HUES48 (cell line): ENCODE data around the gene RNF225.
A peak's percentile ranks its signal among the peaks of the same experiment; 100 is the strongest.
"Not testable (repeated sequence)": the region's sequence is repeated elsewhere in the genome, so short reads cannot be mapped to it uniquely, and the experiment has no call there.

Experiments used
- H3K27ac ChIP-seq: one replicate; pipeline ENCODE4 v1.7.0; 2013; ENCODE audit warnings: low read depth, low read length, inconsistent platforms
- H3K27me3 ChIP-seq: 2 replicates; pipeline ENCODE4 v1.6.1; 2013; ENCODE audit warnings: mild to moderate bottlenecking, low read length; ENCODE audit not compliant: control insufficient read depth, insufficient read depth
- H3K36me3 ChIP-seq: 2 replicates; pipeline ENCODE4 v1.6.1; 2013; ENCODE audit warnings: low read length; ENCODE audit not compliant: control insufficient read depth, insufficient read depth
- H3K4me1 ChIP-seq: 2 replicates; pipeline ENCODE4 v1.6.1; 2013; ENCODE audit warnings: mild to moderate bottlenecking, low read length; ENCODE audit not compliant: control insufficient read depth, insufficient read depth
- H3K4me3 ChIP-seq: 2 replicates; pipeline ENCODE4 v1.5.1; 2013; ENCODE audit warnings: mild to moderate bottlenecking, low read depth, low read length
- H3K9ac ChIP-seq: 2 replicates; pipeline ENCODE4 v1.6.1; 2013; ENCODE audit warnings: mild to moderate bottlenecking, low read depth, low read length, moderate library complexity
- H3K9me3 ChIP-seq: 2 replicates; pipeline ENCODE4 v1.6.1; 2013; ENCODE audit warnings: low read length; ENCODE audit not compliant: control insufficient read depth, insufficient read depth

RNF225 gene

DNA sequence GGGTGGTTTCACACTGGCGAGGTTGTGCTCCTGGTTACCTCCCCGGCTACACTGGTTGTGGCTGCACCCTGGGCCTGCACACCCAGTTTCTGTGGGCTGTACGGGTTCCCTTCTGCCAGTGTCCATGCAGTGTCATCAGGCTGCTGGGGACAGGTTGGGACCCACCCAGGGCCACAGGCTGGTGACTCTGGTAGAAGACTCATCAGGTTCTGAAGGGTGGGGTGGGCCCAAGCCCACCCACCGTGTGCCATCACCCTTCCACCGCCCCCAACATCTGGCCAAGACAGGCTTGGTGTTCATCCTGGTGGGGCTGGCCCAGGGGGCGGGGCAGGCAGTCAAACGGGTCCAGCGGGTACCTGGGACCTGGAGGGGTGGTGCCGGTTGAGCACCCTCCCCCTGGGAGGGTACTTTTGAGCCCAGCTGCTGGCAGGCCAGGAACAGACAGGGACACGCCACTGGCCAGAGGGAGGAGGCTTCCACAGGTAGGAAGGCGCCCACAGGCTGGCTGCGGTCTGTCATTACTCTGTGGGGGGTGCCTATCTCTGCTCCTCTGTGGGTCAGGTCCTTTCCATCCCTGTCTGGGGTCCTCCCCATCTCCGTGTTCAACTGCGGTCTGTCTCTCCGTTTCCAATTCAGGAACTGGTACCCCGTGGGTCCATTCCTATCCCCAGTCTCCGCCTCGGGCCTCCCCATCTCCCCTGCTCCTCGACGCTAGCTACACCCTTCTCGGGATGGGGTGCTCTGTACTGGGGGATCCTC is at the start of gene RNF225:
Gene RNF225 (plus strand): TSS at position 437 of the 759 bp plus-strand sequence. CDS start 434 bp downstream, outside the sequence.
- Histone ChIP-seq H3K27me3 (peaks cover 10% of the 10 kb centered on the region), H3K9me3 (no peaks in the 10 kb centered on the region), H3K36me3 (peaks cover 46% of the 10 kb centered on the region), H3K4me1 (peaks cover 7% of the 10 kb centered on the region; the same call in 1 of the 2 replicates), H3K27ac (no peak within 1 kb of the TSS), H3K4me3 (peak within 1 kb of the TSS; percentile 53), H3K9ac (no peak within 1 kb of the TSS)

- Histone ChIP-seq H3K27me3 (peaks cover 9% of the 10 kb centered on the region), H3K36me3 (no peaks in the 10 kb centered on the region; the same call in 1 of the 2 replicates), H3K4me3 (peak overlapping the region; percentile 92), H3K9me3 (no peaks in the 10 kb centered on the region), H3K27ac (no peak overlapping the region), H3K9ac (no peak overlapping the region; the same call in 1 of the 2 replicates), H3K4me1 (no peaks in the 10 kb centered on the region)
Measured at GRCh38 chr19:58346961-58347929, 48.2 kb upstream of the RNF225 start.

- not testable (repeated sequence) for H3K36me3 ChIP-seq, H3K9ac ChIP-seq, H3K4me1 ChIP-seq, H3K9me3 ChIP-seq, H3K27ac ChIP-seq, H3K27me3 ChIP-seq
- H3K4me3 ChIP-seq: peak overlapping the region; percentile 92
Measured at GRCh38 chr19:58348080-58348479, 47.4 kb upstream of the RNF225 start.

DNA sequence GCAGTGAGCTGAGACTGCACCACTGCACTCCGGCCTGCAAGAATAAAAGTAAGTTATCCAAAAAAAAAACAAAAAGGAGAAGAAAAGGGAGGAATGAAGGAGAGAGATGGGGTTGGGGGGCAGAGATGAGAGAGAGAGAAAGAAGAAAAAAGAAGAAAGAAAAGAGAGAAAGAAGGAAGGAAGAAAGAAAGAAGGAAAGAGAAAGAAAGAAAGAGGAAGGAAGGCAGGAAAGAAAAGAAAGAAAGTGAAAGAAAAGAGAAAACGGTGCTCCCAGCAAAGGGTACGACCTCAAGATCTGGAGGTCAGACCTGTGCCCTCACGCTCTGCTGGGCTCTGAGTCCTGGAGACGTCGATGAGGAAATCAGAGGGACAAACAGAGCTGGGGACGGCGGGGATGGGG is 45.9 kb upstream of the RNF225 start:
- Histone ChIP-seq H3K9ac (no peak overlapping the region), H3K4me1 (no peaks in the 10 kb centered on the region), H3K4me3 (no peak overlapping the region), H3K27ac (no peak overlapping the region), H3K27me3 (peaks cover 9% of the 10 kb centered on the region), H3K36me3 (no peaks in the 10 kb centered on the region; the same call in 1 of the 2 replicates), H3K9me3 (no peaks in the 10 kb centered on the region)

GRCh38 chr19:58350001-58350861 is 45.2 kb upstream of the RNF225 start:
- Histone ChIP-seq H3K4me1 (no peaks in the 10 kb centered on the region), H3K36me3 (no peaks in the 10 kb centered on the region; the same call in 1 of the 2 replicates)

DNA sequence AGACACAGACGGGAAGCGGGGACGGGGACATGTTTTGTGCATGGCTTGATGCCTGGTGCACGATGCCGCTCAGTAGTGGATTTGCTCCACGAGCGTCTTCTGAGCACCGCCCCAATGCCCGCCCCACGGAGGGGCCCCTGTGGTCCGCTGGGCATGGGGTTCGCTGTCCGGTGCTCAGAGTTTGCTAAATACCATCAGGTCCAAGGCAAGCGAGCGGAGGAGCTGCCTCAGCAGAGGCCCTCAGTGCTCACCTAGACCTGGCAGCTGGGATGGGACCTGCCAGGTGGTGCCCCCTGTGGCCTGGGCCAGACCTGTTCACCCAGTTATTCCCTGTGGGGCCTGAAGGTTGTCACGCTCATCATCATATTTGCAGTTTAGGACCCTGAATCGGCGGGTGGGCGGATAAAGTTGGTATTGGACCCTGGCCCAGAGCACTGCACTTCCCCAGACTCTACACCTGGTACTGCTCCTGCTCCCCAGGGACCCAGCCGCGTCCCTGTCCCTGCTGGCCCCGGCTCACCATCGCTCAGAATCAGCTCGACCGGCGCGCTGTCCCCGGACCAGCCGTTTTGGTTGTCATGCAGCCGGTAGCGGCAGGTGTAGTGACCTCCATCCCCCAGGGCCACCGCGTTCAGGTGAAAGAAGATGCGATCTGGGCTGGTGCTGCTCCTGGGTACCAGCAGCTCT is 44.4 kb upstream of the RNF225 start:
- H3K9me3 ChIP-seq: no peaks in the 10 kb centered on the region
- H3K27me3 ChIP-seq: peaks cover 9% of the 10 kb centered on the region
- no peaks in the 10 kb centered on the region for H3K4me1 ChIP-seq
- H3K27ac ChIP-seq: no peak overlapping the region
- H3K9ac ChIP-seq: no peak overlapping the region
- H3K36me3 ChIP-seq: no peaks in the 10 kb centered on the region
- no peak overlapping the region for H3K4me3 ChIP-seq

More at GRCh38 chr19:58350001-58350861, 45.2 kb upstream of the RNF225 start:
- H3K9me3 ChIP-seq: no peaks in the 10 kb centered on the region
- no peak overlapping the region for H3K9ac ChIP-seq
- H3K27ac ChIP-seq: no peak overlapping the region
- H3K27me3 ChIP-seq: peaks cover 9% of the 10 kb centered on the region
- no peak overlapping the region for H3K4me3 ChIP-seq

- Histone ChIP-seq H3K27me3 (peaks cover 7% of the 10 kb centered on the region), H3K9ac (no peak overlapping the region), H3K27ac (no peak overlapping the region), H3K4me1 (no peaks in the 10 kb centered on the region), H3K9me3 (no peaks in the 10 kb centered on the region), H3K36me3 (no peaks in the 10 kb centered on the region), H3K4me3 (no peak overlapping the region)
Measured at GRCh38 chr19:58351558-58351878, 43.9 kb upstream of the RNF225 start.

DNA sequence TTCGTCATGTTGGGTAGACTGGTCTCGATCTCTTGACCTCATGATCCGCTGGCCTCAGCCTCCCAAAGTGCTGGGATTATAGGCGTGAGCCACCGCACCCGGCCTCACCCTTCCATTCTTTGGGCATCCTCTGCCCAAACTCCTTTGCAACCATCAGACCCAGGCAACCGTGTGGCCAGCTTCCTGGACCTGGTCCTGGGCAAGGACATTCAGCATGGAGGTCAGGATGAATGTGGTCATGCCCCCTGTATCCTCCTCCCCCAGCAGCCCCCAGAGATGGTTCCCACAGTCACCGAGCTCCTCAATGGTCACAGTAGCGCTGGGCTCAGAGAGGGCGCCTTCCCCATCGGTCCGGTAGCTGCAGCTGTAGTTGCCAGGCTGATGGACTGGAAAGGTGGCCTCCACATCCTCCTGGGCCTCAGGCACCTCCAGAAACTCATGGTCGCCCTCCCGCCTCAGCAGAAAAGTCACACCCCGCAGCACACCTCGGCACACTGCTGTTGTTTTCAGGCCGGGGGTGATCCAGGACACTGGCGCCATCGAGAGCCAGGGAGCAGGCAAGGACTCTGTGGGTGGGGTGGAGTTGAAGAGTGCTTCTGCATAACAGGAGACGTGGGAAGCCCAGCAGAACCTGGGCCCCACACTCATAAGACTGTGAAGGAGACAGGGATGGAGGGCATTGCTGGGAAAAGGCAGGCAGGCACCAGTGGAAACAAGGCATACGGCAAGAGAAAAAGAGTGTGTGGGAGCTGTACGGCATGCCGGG is 43.3 kb upstream of the RNF225 start:
- no peaks in the 10 kb centered on the region for H3K9me3 ChIP-seq

DNA sequence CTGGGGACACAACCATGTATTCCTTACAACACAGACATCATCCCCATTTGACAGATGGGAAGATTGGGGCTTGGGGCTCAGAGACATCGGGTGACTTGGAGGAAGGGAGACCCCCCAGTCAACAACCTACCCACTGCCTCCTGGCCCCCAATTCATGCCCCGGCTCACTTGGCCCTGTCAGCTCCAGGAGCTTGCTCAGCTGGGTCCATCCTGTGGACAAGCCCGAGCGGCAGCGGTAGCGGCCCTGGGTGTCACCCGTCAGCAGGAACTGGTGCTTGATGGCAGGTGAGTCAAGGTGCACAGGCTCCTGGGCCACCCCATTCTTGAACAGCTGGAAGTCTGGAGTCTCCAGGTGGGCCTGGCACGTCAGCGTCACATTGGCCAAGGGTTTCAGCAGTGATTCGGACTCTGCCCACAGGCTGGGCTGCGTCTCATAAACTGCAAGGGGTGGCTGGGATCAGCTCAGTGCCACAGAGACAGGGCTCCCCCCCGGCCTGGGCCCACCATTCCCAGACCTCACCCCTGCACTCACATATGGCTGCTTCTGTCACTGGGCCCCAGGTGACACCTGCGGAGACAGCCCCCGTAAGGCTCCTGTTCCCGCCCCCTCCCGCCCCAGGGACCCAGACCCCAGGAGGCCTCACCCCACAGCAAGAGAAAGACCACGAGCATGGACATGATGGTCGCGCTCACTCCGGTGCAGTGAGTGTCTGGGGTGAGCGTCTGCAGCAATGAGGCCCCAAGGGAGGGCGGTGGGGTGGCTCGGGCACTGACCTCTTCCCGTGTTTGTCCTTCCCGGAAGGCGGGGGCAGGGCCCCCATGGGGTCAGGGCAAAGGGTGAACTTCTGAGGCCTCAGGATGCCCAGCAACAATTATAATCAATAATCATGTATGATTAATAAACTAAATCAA is 42.4 kb upstream of the RNF225 start, which contains the start of gene A1BG:
Gene A1BG (minus strand): TSS at position 733 of the 912 bp plus-strand sequence. CDS start 55 bp downstream, at position 678.
- Histone ChIP-seq H3K4me1 (no peaks in the 10 kb centered on the region; the same call in 1 of the 2 replicates), H3K36me3 (no peaks in the 10 kb centered on the region), H3K27me3 (no peaks in the 10 kb centered on the region), H3K27ac (no peak within 1 kb of the TSS), H3K9me3 (no peaks in the 10 kb centered on the region), H3K9ac (no peak within 1 kb of the TSS), H3K4me3 (no peak within 1 kb of the TSS)

More for the DNA sequence above, 43.3 kb upstream of the RNF225 start:
- Histone ChIP-seq H3K4me1 (no peaks in the 10 kb centered on the region), H3K36me3 (no peaks in the 10 kb centered on the region), H3K4me3 (no peak overlapping the region), H3K9ac (no peak overlapping the region), H3K27me3 (0 out of 2 replicates have a peak, but pooled peaks cover under 1% of the 10 kb centered on the region), H3K27ac (no peak overlapping the region)
